HK-2 (cell line): Measurements from ENCODE around the gene CA7.
"Not testable (repeated sequence)": the region's sequence is repeated elsewhere in the genome, so short reads cannot be mapped to it uniquely, and the experiment has no call there.

ENCODE experiments used
- DNase-seq: peaks from one replicate; pipeline ENCODE4 v3.0.0-alpha.2; 2018; ENCODE audit not compliant: unreplicated experiment

Gene CA7

GRCh38 chr16:66846266-66846665, 2.1 kb downstream of the CA7 start:
- DNase-seq = no peak

GRCh38 chr16:66846831-66847230, 2.6 kb downstream of the CA7 start:
- no peak for DNase-seq

GRCh38 chr16:66847533-66848067, 3.4 kb downstream of the CA7 start:
- no peak for DNase-seq

GRCh38 chr16:66848172-66848571, 4.0 kb downstream of the CA7 start:
- no peak for DNase-seq

- no peak for DNase-seq
These were observed 4.8 kb downstream of the CA7 start for GRCh38 chr16:66849021-66849420.

GRCh38 chr16:66849549-66849948, 5.3 kb downstream of the CA7 start:
- no peak for DNase-seq

GRCh38 chr16:66850115-66850815, 6.1 kb downstream of the CA7 start:
- DNase-seq = no peak

- DNase-seq = no peak
These were observed 7.2 kb downstream of the CA7 start for GRCh38 chr16:66851166-66851964.

GRCh38 chr16:66853261-66854139, 9.3 kb downstream of the CA7 start:
- no peak for DNase-seq

GRCh38 chr16:66856184-66856730, 12.0 kb downstream of the CA7 start:
- no peak for DNase-seq

- DNase-seq = no peak
These were observed 12.6 kb downstream of the CA7 start for GRCh38 chr16:66856801-66857200.

- DNase-seq = no peak
These were observed 13.2 kb downstream of the CA7 start for GRCh38 chr16:66857437-66857836.

GRCh38 chr16:66858740-66859396, 14.7 kb downstream of the CA7 start:
- DNase-seq = peak; percentile 48

GRCh38 chr16:66859397-66860068, 15.3 kb downstream of the CA7 start:
- no peak for DNase-seq

GRCh38 chr16:66862023-66862520, 17.9 kb downstream of the CA7 start:
- no peak for DNase-seq

- no peak for DNase-seq
These were observed 19.5 kb downstream of the CA7 start for GRCh38 chr16:66863707-66864106.

- no peak for DNase-seq
These were observed 25.2 kb downstream of the CA7 start for GRCh38 chr16:66869424-66869823.

- not testable (repeated sequence) for DNase-seq
These were observed 27.1 kb downstream of the CA7 start for GRCh38 chr16:66871363-66871762.

GRCh38 chr16:66871840-66872239, 27.6 kb downstream of the CA7 start:
- DNase-seq = no peak

GRCh38 chr16:66872559-66872942, 28.3 kb downstream of the CA7 start:
- no peak for DNase-seq
